ENCODE data around the gene SMARCD2.

- TF ChIP-seq CTCF (IDR thresholded peaks at IDR 0.05; ENCODE audit: insufficient read depth, low read length) = peak; percentile 55
- no peak for TF ChIP-seq SPI1 (IDR thresholded peaks at IDR 0.05; ENCODE audit: borderline replicate concordance, low read depth)
Observed at GRCh38 chr17:63881935-63882601, 39.6 kb upstream of the SMARCD2 start, which contains the start of gene GH2.
